Measurements from ENCODE around the gene OPRM1.

DNA sequence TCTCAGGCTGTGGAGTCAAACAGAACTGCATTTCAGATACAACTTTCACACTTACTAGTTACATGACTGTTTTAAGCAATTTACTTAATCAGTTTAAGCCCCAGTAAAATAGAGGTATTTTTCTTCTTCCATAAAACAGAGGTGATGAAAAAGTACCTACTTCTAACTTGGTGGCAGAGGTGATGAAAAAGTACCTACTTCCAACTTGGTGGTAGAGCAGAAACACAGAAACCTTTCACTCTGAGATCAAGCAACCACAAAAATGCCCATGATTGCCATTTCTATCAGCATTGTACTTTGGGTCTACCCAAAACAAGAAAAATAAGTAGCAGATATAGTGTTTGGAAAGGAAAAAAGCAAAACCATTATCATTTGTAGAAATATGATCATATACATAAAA, 148.7 kb downstream of the OPRM1 start:
- no peak for TF ChIP-seq YY1 (IDR thresholded peaks at IDR 0.05; ENCODE audit: insufficient read depth, insufficient read length)
- no peak for TF ChIP-seq SUZ12 (IDR thresholded peaks at IDR 0.05; ENCODE audit: extremely low read depth, insufficient read depth, insufficient read length)

Measured in NT2/D1 (cell line).